IgD-negative memory B cell (primary cell): ENCODE measurements around the gene TMEM151B. TPM values are rescaled to one million over a fixed set of nuclear protein-coding genes. Genes with fewer than 3 reads are reported as not detected.

Source experiments
- H3K27ac Mint-ChIP-seq, 3 donors: one replicate each; pipeline ENCODE4 v1.8.0; 2020 to 2022; ENCODE audit warnings: mild to moderate bottlenecking in 3 of 3, mixed read lengths in 3 of 3, moderate library complexity in 1 of 3
- H3K27me3 Mint-ChIP-seq: one replicate; pipeline ENCODE4 v1.8.0; 2021; ENCODE audit warnings: mixed read lengths
- H3K36me3 Mint-ChIP-seq: one replicate; pipeline ENCODE4 v1.8.0; 2020; ENCODE audit warnings: mild to moderate bottlenecking, mixed read lengths
- H3K4me1 Mint-ChIP-seq, 3 donors: one replicate each; pipeline ENCODE4 v1.8.0; 2020 to 2022; ENCODE audit warnings: mixed read lengths in 3 of 3, mild to moderate bottlenecking in 1 of 3
- H3K4me3 Mint-ChIP-seq, 4 donors: one replicate each; pipeline ENCODE4 v1.8.0; 2020 to 2022; ENCODE audit warnings: mild to moderate bottlenecking in 4 of 4, mixed read lengths in 4 of 4, moderate library complexity in 3 of 4
- H3K9me3 Mint-ChIP-seq, 3 donors: one replicate each; pipeline ENCODE4 v1.8.0; 2020 to 2021; ENCODE audit warnings: mixed read lengths in 3 of 3, mild to moderate bottlenecking in 1 of 3
- polyA plus RNA-seq: library from polyadenylated mRNA; unstranded; fragments of 300-500 nt; fragmentation: Illumina TruSeq; gene quantifications from one replicate; pipeline ENCODE4 v1.2.3, GENCODE V29; 2021

The TMEM151B gene
- polyA plus RNA-seq, 1 donor from 2014 or later: not detected

- Mint-ChIP-seq H3K27ac (peak overlapping the region; percentile 40 to 98 (median 93)), H3K36me3 (peaks cover 8% of the 10 kb centered on the region), H3K9me3 (no peaks in the 10 kb centered on the region)
These were observed 16.7 kb upstream of the TMEM151B start for GRCh38 chr6:44253307-44254101.

GRCh38 chr6:44254191-44255104 lies 15.8 kb upstream of the TMEM151B start:
- Mint-ChIP-seq H3K9me3 (no peaks in the 10 kb centered on the region), H3K4me1 (peaks cover 46 to 71% (median 51%) of the 10 kb centered on the region in 3 donors), H3K36me3 (peaks cover 10% of the 10 kb centered on the region), H3K27ac (peak overlapping the region; percentile 14 to 98 (median 88)), H3K4me3 (peak overlapping the region; percentile 52 to 95 (median 58)), H3K27me3 (peaks cover 3% of the 10 kb centered on the region)

More at GRCh38 chr6:44253307-44254101, 16.7 kb upstream of the TMEM151B start:
- peaks cover 3% of the 10 kb centered on the region for H3K27me3 Mint-ChIP-seq
- peaks cover 51 to 69% (median 53%) of the 10 kb centered on the region in 3 donors for H3K4me1 Mint-ChIP-seq
- peak overlapping the region in 3 of 4 donors; percentile 18 to 95 (median 39) for H3K4me3 Mint-ChIP-seq

GRCh38 chr6:44255105-44255808 lies 15.0 kb upstream of the TMEM151B start:
- Mint-ChIP-seq H3K36me3 (peaks cover 7% of the 10 kb centered on the region), H3K27ac (peak overlapping the region; percentile 88 to 98 (median 93)), H3K4me3 (peak overlapping the region; percentile 24 to 95 (median 90)), H3K9me3 (no peaks in the 10 kb centered on the region), H3K4me1 (peaks cover 40 to 67% (median 43%) of the 10 kb centered on the region in 3 donors), H3K27me3 (peaks cover 3% of the 10 kb centered on the region)

- H3K27ac Mint-ChIP-seq: peak overlapping the region; percentile 88 to 98 (median 93)
- H3K27me3 Mint-ChIP-seq: peaks cover 3% of the 10 kb centered on the region
- peak overlapping the region; percentile 87 to 95 (median 92) for H3K4me3 Mint-ChIP-seq
- H3K4me1 Mint-ChIP-seq: peaks cover 45 to 70% (median 51%) of the 10 kb centered on the region in 3 donors
- H3K9me3 Mint-ChIP-seq: no peaks in the 10 kb centered on the region
- H3K36me3 Mint-ChIP-seq: peaks cover 10% of the 10 kb centered on the region
These were observed 14.1 kb upstream of the TMEM151B start for GRCh38 chr6:44255871-44256774.

DNA sequence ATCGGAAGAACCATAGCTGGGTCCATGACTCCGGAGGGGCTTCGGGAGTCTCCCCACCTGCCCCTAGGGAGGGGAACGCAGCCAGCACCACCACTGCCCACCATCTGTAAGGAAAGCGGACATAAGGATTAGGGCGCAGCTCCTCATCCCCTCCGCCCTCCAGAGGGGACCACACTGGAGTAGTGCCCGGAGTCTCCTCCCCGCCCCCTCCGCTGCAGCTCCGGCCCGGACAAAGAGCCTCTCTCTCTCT lies 13.6 kb upstream of the TMEM151B start:
- Mint-ChIP-seq H3K9me3 (no peaks in the 10 kb centered on the region), H3K27ac (peak overlapping the region; percentile 88 to 98 (median 93)), H3K36me3 (peaks cover 10% of the 10 kb centered on the region), H3K4me1 (peaks cover 48 to 74% (median 52%) of the 10 kb centered on the region in 3 donors), H3K27me3 (peaks cover 3% of the 10 kb centered on the region), H3K4me3 (peak overlapping the region; percentile 87 to 95 (median 92))

- peak within 1 kb of the TSS; percentile 93 to 99 (median 99) for H3K27ac Mint-ChIP-seq
- H3K27me3 Mint-ChIP-seq: peaks cover 3% of the 10 kb centered on the region
- H3K9me3 Mint-ChIP-seq: no peaks in the 10 kb centered on the region
- H3K36me3 Mint-ChIP-seq: peaks cover 10% of the 10 kb centered on the region
- peaks cover 48 to 73% (median 50%) of the 10 kb centered on the region in 3 donors for H3K4me1 Mint-ChIP-seq
- peak within 1 kb of the TSS; percentile 91 to 97 (median 94) for H3K4me3 Mint-ChIP-seq
These were observed 13.1 kb upstream of the TMEM151B start, which contains the start of gene SLC35B2 for GRCh38 chr6:44257025-44257752. Gene SLC35B2, minus strand, starts transcription at chr6:44257528. Its CDS starts 118 bp downstream, at chr6:44257410.

- H3K4me1 Mint-ChIP-seq: peaks cover 50 to 76% (median 52%) of the 10 kb centered on the region in 3 donors
These were observed 12.4 kb upstream of the TMEM151B start for GRCh38 chr6:44257753-44258324.

GRCh38 chr6:44258325-44258863 lies 11.9 kb upstream of the TMEM151B start:
- Mint-ChIP-seq H3K4me1 (peaks cover 52 to 72% (median 53%) of the 10 kb centered on the region in 3 donors), H3K4me3 (peak overlapping the region; percentile 76 to 97 (median 92)), H3K9me3 (no peaks in the 10 kb centered on the region), H3K27me3 (peaks cover 3% of the 10 kb centered on the region), H3K27ac (peak overlapping the region; percentile 93 to 99 (median 99)), H3K36me3 (peaks cover 9% of the 10 kb centered on the region)

More at GRCh38 chr6:44257753-44258324, 12.4 kb upstream of the TMEM151B start:
- H3K4me3 Mint-ChIP-seq: peak overlapping the region; percentile 91 to 97 (median 93)
- peaks cover 3% of the 10 kb centered on the region for H3K27me3 Mint-ChIP-seq
- H3K36me3 Mint-ChIP-seq: peaks cover 10% of the 10 kb centered on the region
- H3K27ac Mint-ChIP-seq: peak overlapping the region; percentile 93 to 99 (median 99)
- H3K9me3 Mint-ChIP-seq: no peaks in the 10 kb centered on the region

DNA sequence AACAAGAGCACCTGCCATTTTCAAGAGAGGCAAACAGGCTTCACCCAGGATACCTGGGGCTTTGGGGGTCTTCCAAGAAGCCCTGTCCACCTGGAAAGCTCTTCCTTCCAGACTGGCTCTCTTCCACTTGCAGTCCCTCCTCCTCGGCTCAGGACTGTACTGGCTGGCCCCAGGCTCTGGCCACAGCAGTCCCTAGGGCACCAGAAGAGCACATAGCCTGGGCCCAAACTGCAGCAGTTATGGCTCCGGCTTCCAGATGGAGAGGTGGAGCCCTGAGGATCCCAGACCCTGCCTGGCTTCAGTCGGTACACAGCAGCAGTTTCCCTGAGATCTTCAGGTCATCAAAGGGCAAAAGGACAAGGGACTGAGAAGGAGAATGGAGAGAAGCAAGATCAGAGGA lies 11.3 kb upstream of the TMEM151B start:
- Mint-ChIP-seq H3K36me3 (peaks cover 9% of the 10 kb centered on the region), H3K9me3 (no peaks in the 10 kb centered on the region), H3K4me1 (peaks cover 50 to 68% (median 51%) of the 10 kb centered on the region in 3 donors), H3K4me3 (peak overlapping the region; percentile 67 to 97 (median 85)), H3K27me3 (peaks cover 3% of the 10 kb centered on the region), H3K27ac (peak overlapping the region; percentile 93 to 99 (median 99))

DNA sequence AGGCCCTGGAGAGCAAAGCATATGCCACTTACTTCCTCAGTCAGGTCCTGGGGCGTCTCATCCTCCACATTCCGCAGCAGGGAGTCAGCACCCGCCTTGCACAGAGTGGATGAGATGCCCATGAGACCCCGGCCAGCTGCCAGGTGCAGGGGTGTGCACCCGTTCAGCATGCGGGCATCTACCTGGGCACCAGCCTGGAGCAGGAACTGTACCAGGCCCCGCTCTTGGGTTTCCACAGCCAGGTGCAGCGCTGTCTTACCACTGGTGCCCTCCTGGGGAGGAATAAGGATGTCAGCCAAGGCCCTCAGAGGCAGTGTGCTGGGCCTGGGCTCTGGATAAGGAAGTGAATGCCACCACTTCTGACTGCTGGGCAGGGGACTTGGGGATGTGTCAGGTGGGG lies 10.2 kb upstream of the TMEM151B start:
- peak overlapping the region; percentile 99 for H3K27ac Mint-ChIP-seq
- H3K9me3 Mint-ChIP-seq: no peaks in the 10 kb centered on the region
- H3K27me3 Mint-ChIP-seq: peaks cover 3% of the 10 kb centered on the region
- peaks cover 7% of the 10 kb centered on the region for H3K36me3 Mint-ChIP-seq
- H3K4me3 Mint-ChIP-seq: peak overlapping the region in 2 of 4 donors; percentile 83 to 97
- H3K4me1 Mint-ChIP-seq: peaks cover 48 to 63% (median 55%) of the 10 kb centered on the region in 3 donors

- Mint-ChIP-seq H3K9me3 (no peaks in the 10 kb centered on the region), H3K4me3 (peak overlapping the region; percentile 66 to 97 (median 75)), H3K36me3 (peaks cover 7% of the 10 kb centered on the region), H3K27ac (peak overlapping the region; percentile 93 to 99 (median 99)), H3K27me3 (peaks cover 3% of the 10 kb centered on the region), H3K4me1 (peaks cover 42 to 57% (median 49%) of the 10 kb centered on the region in 3 donors)
These were observed 9.6 kb upstream of the TMEM151B start for GRCh38 chr6:44260451-44261297.

GRCh38 chr6:44261581-44261980 lies 8.7 kb upstream of the TMEM151B start:
- Mint-ChIP-seq H3K27me3 (peaks cover 5% of the 10 kb centered on the region), H3K27ac (peak overlapping the region; percentile 99 to 100 (median 99)), H3K36me3 (peaks cover 7% of the 10 kb centered on the region), H3K4me3 (peak overlapping the region in 3 of 4 donors; percentile 76 to 100 (median 97)), H3K4me1 (peaks cover 45 to 55% (median 46%) of the 10 kb centered on the region in 3 donors), H3K9me3 (no peaks in the 10 kb centered on the region)
